ENCODE data around the gene MAG. TPM values are rescaled to one million over a fixed set of nuclear protein-coding genes. Genes with fewer than 3 reads are reported as not detected.

MAG gene
- total and polyA plus RNA-seq, 10 of the 15 experiments (the other 5 are each of a cell fraction or from before 2014, with no cell fraction given): 0.03 to 0.82 (median 0.17) TPM; not detected in 2

- no peak for TF ChIP-seq CHD4 (IDR thresholded peaks at IDR 0.05)
- TF ChIP-seq USF2 (IDR thresholded peaks at IDR 0.05; ENCODE audit: borderline replicate concordance, low read depth, low read length): no peak
- TF ChIP-seq RAD51 (IDR thresholded peaks at IDR 0.05): no peak; the same call in 1 of the 2 replicates
- TF ChIP-seq BCLAF1 (IDR thresholded peaks at IDR 0.05): peak; percentile 71; the same call in 1 of the 2 replicates
- TF ChIP-seq MAX (IDR thresholded peaks at IDR 0.05; ENCODE audit: low read depth, low read length): no peak
- TF ChIP-seq POLR2A (IDR thresholded peaks at IDR 0.05; ENCODE audit: low read depth, low read length): peak; percentile 78
- TF ChIP-seq SPI1 (IDR thresholded peaks at IDR 0.05; ENCODE audit: borderline replicate concordance, insufficient read depth, low read depth, low read length): peak; percentile 71
- TF ChIP-seq NBN (IDR thresholded peaks at IDR 0.05): peak; percentile 82
- TF ChIP-seq ESRRA (IDR thresholded peaks at IDR 0.05; ENCODE audit: low read length): no peak; the same call in 1 of the 2 replicates
- no peak for TF ChIP-seq WRNIP1 (IDR thresholded peaks at IDR 0.05; ENCODE audit: borderline replicate concordance, low read depth, low read length)
- no peak for TF ChIP-seq SUPT20H (IDR thresholded peaks at IDR 0.05; ENCODE audit: borderline replicate concordance, control insufficient read depth, low read depth, low read length)
- TF ChIP-seq SP1 (IDR thresholded peaks at IDR 0.05; ENCODE audit: low read depth, low read length): peak; percentile 44
- TF ChIP-seq EED (IDR thresholded peaks at IDR 0.05; ENCODE audit: low read depth): peak; percentile 83
- TF ChIP-seq CHD2 (IDR thresholded peaks at IDR 0.05; ENCODE audit: borderline replicate concordance, low read depth, low read length): no peak
- 0 out of 2 replicates have a peak, but pooled peaks have one; percentile 22 for TF ChIP-seq ZNF24 (IDR thresholded peaks at IDR 0.05)
- 0 out of 2 replicates have a peak, but pooled peaks have one; percentile 10 for TF ChIP-seq ZNF207 (IDR thresholded peaks at IDR 0.05; ENCODE audit: borderline replicate concordance)
- TF ChIP-seq LARP7 (IDR thresholded peaks at IDR 0.05): no peak
- peak; percentile 97 for TF ChIP-seq ATF7 (IDR thresholded peaks at IDR 0.05; ENCODE audit: low read depth)
- no peak for TF ChIP-seq ZBTB33 (IDR thresholded peaks at IDR 0.05)
- no peak for TF ChIP-seq ZNF622 (IDR thresholded peaks at IDR 0.05)
- TF ChIP-seq PRDM15 (CRISPR knock-in tag; IDR thresholded peaks at IDR 0.05): no peak
- TF ChIP-seq CHD1 (IDR thresholded peaks at IDR 0.05; ENCODE audit: low read depth, low read length): no peak
- TF ChIP-seq ZSCAN29 (IDR thresholded peaks at IDR 0.05): no peak
- no peak for TF ChIP-seq TARDBP (IDR thresholded peaks at IDR 0.05; ENCODE audit: borderline replicate concordance)
Measured at GRCh38 chr19:35328851-35329285, 36.9 kb downstream of the MAG start, which contains the start of gene CD22 (continued).

Measured in GM12878 (cell line).